Tibial nerve (tissue), 3 donors: ENCODE measurements around the gene SRGAP3.

ENCODE experiments used
- CTCF ChIP-seq, 5 experiments: fragments of 200-600 bp in 3 of 5; fragments of 450-650 bp in 2 of 5; sonication (generic) in 3 of 5; IDR thresholded peaks; one replicate each; pipeline ENCODE4 v1.5.1; 2016 to 2019; ENCODE audit warnings: antibody characterized with exemption in 5 of 5, mild to moderate bottlenecking in 3 of 5, moderate library complexity in 2 of 5
- POLR2A ChIP-seq, 2 donors: fragments of 450-650 bp; IDR thresholded peaks; one replicate each; pipeline ENCODE4 v1.6.1; 2017; ENCODE audit warnings: antibody characterized with exemption in 2 of 2, mild to moderate bottlenecking in 2 of 2, moderate library complexity in 2 of 2

GRCh38 chr3:9047452-9048346, 201.7 kb downstream of the SRGAP3 start:
- TF ChIP-seq CTCF (IDR thresholded peaks at IDR 0.05) (no peak), POLR2A (IDR thresholded peaks at IDR 0.05) (no peak)
